ENCODE results near the gene CCDC187.
"Not testable (repeated sequence)": the region's sequence is repeated elsewhere in the genome, so short reads cannot be mapped to it uniquely, and the experiment has no call there.

The CCDC187 gene

DNA sequence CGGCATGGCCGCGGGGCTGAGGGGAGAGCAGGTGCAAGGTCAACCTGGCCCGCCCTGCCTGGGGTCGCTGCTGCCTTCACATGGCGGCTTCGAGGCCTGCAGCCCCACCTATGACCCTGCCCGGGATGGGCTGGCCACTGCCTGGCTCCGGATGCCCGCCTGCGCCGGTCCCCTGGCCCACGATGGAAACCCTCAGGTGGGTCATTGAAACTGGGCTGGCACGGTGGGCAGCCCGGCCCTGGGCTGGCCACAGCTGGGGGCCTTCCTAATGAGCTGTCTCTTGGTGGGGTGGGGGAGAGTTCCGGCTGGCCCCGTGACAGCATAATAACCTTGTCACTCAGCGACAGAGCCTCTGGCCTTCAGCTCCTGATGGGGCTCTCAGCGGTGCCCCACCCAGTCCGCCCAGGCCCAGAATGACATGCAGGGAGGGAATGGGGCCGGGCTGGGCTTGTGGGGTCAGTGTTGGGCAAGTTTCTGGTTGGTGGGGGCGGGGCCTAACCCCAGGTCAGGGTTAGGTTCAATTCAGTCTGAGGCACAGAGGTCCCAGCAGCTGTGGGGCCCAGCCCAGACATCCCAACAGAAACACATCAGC is at the start of gene CCDC187:
Gene CCDC187, minus strand, starts transcription at position 270 of the 592 bp plus-strand sequence. Its CDS starts 264 bp downstream, at position 6.
- Mint-ChIP-seq H3K4me3 (no peak within 1 kb of the TSS), H3K27me3 (peaks cover 7% of the 10 kb centered on the region), H3K27ac (no peak within 1 kb of the TSS), H3K4me1 (ENCODE audit: low read depth) (no peaks in the 10 kb centered on the region), H3K9me3 (no peaks in the 10 kb centered on the region), H3K36me3 (ENCODE audit: low read depth) (no peaks in the 10 kb centered on the region)
- no peak for DNase-seq

DNA sequence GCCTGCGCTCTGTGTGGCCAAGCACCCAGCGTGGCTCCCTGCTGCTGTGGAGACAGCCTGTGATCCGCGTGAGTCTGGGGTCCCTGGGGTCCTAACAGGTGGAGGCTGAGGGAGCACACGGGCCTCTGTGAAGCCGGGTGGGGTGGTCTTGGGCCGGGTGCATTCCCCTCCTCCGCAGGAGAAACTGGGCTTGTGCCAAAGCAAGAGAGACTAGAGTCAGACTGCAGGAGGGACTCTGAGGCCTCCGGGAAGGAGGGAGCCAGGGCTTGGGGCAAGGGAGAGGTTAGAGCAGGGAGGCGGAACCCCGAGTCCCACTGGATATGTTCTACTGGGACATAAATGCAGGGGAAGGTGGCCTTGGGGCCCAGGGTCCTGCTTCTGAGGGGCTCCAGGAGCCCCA is 49.2 kb upstream of the CCDC187 start:
- no peak overlapping the region for H3K27ac Mint-ChIP-seq
- no peak for DNase-seq
- H3K4me1 Mint-ChIP-seq (ENCODE audit: low read depth) = no peaks in the 10 kb centered on the region
- H3K36me3 Mint-ChIP-seq (ENCODE audit: low read depth) = no peaks in the 10 kb centered on the region
- no peak overlapping the region for H3K4me3 Mint-ChIP-seq
- H3K9me3 Mint-ChIP-seq = no peaks in the 10 kb centered on the region
- H3K27me3 Mint-ChIP-seq = no peaks in the 10 kb centered on the region

GRCh38 chr9:136352682-136353081 is 48.8 kb upstream of the CCDC187 start:
- Mint-ChIP-seq H3K9me3 (no peaks in the 10 kb centered on the region), H3K27ac (no peak overlapping the region), H3K27me3 (no peaks in the 10 kb centered on the region), H3K36me3 (ENCODE audit: low read depth) (no peaks in the 10 kb centered on the region), H3K4me1 (ENCODE audit: low read depth) (no peaks in the 10 kb centered on the region), H3K4me3 (no peak overlapping the region)
- DNase-seq = no peak

DNA sequence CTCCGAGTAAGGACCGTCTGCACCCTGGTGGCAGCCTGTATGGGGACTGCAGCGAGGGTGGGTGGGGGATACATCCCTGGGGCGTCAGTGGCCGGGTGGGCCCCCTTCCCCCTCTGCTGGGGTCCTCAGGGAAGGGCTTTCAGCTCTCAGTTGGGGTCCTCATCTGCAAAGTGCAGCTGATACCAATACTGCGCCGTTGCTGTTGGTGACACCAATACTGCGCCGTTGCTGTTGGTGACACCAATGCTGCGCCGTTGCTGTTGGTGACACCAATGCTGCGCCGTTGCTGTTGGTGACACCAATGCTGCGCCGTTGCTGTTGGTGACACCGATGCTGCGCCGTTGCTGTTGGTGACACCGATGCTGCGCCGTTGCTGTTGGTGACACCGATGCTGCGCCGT is 48.0 kb upstream of the CCDC187 start:
- H3K36me3 Mint-ChIP-seq (ENCODE audit: low read depth); H3K4me3 Mint-ChIP-seq; DNase-seq; H3K9me3 Mint-ChIP-seq; H3K27me3 Mint-ChIP-seq; H3K4me1 Mint-ChIP-seq (ENCODE audit: low read depth); H3K27ac Mint-ChIP-seq: not testable (repeated sequence)

DNA sequence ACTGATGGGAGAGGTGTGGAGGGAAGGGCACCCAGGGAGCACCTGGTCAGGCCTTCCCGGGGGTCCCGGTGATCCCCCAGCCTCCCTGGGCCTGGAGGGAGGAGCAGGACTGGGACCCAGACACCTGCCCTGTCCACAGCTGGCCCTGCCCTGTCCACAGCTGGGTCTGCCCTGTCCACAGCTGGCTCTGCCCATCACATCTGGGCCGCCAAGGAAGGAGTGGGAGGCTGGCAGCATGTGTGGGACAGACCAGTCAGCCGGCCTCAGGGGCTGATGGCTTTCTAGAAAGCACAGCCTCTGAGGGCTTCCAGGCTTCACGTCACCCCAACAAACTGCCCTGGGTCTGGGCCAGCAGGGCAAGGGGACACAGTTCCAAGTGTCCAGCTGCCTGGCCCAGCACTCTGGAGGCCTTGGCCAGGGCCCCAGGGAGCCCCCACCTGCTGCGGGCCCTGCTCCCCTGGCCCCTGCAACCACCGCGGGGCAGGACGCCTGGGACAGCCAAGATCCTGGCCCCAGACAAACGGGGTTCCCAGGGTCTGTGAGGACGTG is 47.4 kb upstream of the CCDC187 start:
- Mint-ChIP-seq H3K4me3 (no peak overlapping the region), H3K4me1 (ENCODE audit: low read depth) (no peaks in the 10 kb centered on the region), H3K36me3 (ENCODE audit: low read depth) (no peaks in the 10 kb centered on the region), H3K27me3 (no peaks in the 10 kb centered on the region), H3K27ac (no peak overlapping the region), H3K9me3 (no peaks in the 10 kb centered on the region)
- no peak for DNase-seq

GRCh38 chr9:136349546-136349945 is 45.7 kb upstream of the CCDC187 start:
- no peaks in the 10 kb centered on the region for H3K36me3 Mint-ChIP-seq (ENCODE audit: low read depth)
- no peaks in the 10 kb centered on the region for H3K9me3 Mint-ChIP-seq
- H3K27ac Mint-ChIP-seq = no peak overlapping the region
- no peaks in the 10 kb centered on the region for H3K4me1 Mint-ChIP-seq (ENCODE audit: low read depth)
- DNase-seq = no peak
- H3K27me3 Mint-ChIP-seq = no peaks in the 10 kb centered on the region
- no peak overlapping the region for H3K4me3 Mint-ChIP-seq

- no peak overlapping the region for H3K27ac Mint-ChIP-seq
- no peak for DNase-seq
- H3K9me3 Mint-ChIP-seq = no peaks in the 10 kb centered on the region
- H3K36me3 Mint-ChIP-seq (ENCODE audit: low read depth) = no peaks in the 10 kb centered on the region
- H3K27me3 Mint-ChIP-seq = no peaks in the 10 kb centered on the region
- H3K4me1 Mint-ChIP-seq (ENCODE audit: low read depth) = no peaks in the 10 kb centered on the region
- H3K4me3 Mint-ChIP-seq = no peak overlapping the region
These were observed 44.8 kb upstream of the CCDC187 start for GRCh38 chr9:136348691-136349090.

- DNase-seq = no peak
- Mint-ChIP-seq H3K9me3 (no peaks in the 10 kb centered on the region), H3K27me3 (no peaks in the 10 kb centered on the region), H3K4me1 (ENCODE audit: low read depth) (no peaks in the 10 kb centered on the region), H3K27ac (no peak overlapping the region), H3K36me3 (ENCODE audit: low read depth) (no peaks in the 10 kb centered on the region), H3K4me3 (no peak overlapping the region)
These were observed 43.8 kb upstream of the CCDC187 start for GRCh38 chr9:136347472-136348256.

- no peaks in the 10 kb centered on the region for H3K36me3 Mint-ChIP-seq (ENCODE audit: low read depth)
- no peaks in the 10 kb centered on the region for H3K27me3 Mint-ChIP-seq
- H3K4me1 Mint-ChIP-seq (ENCODE audit: low read depth) = no peaks in the 10 kb centered on the region
- no peak for DNase-seq
- H3K9me3 Mint-ChIP-seq = no peaks in the 10 kb centered on the region
- no peak overlapping the region for H3K4me3 Mint-ChIP-seq
- no peak overlapping the region for H3K27ac Mint-ChIP-seq
These were observed 43.1 kb upstream of the CCDC187 start for GRCh38 chr9:136346927-136347465.

DNA sequence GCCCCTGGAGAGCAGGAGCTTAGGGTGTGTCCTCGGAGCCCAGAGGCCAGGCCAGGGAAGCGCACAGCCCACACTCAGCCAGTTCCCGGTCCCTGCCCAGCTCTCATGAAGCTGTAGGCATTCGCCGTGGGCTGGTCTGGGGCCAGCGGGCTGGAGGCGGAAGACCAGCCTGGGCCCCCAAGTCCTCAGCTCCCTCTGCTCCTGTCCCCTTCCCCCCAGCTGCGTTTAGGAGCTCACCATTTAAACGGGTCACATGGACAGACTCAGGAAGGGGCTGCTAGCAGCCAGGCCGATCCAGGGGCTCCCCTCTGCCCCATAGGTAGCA is 42.2 kb upstream of the CCDC187 start:
- no peak overlapping the region for H3K27ac Mint-ChIP-seq

GRCh38 chr9:136345281-136346156 is 41.6 kb upstream of the CCDC187 start:
- no peaks in the 10 kb centered on the region for H3K36me3 Mint-ChIP-seq (ENCODE audit: low read depth)
- no peak for DNase-seq
- no peaks in the 10 kb centered on the region for H3K4me1 Mint-ChIP-seq (ENCODE audit: low read depth)
- no peak overlapping the region for H3K4me3 Mint-ChIP-seq
- no peaks in the 10 kb centered on the region for H3K27me3 Mint-ChIP-seq
- no peak overlapping the region for H3K27ac Mint-ChIP-seq
- no peaks in the 10 kb centered on the region for H3K9me3 Mint-ChIP-seq

More for the DNA sequence above, 42.2 kb upstream of the CCDC187 start:
- Mint-ChIP-seq H3K4me3 (no peak overlapping the region), H3K27me3 (no peaks in the 10 kb centered on the region), H3K9me3 (no peaks in the 10 kb centered on the region), H3K4me1 (ENCODE audit: low read depth) (no peaks in the 10 kb centered on the region), H3K36me3 (ENCODE audit: low read depth) (no peaks in the 10 kb centered on the region)
- DNase-seq = no peak

GRCh38 chr9:136344544-136345280 is 40.8 kb upstream of the CCDC187 start:
- Mint-ChIP-seq H3K4me3 (no peak overlapping the region), H3K27me3 (no peaks in the 10 kb centered on the region), H3K4me1 (ENCODE audit: low read depth) (no peaks in the 10 kb centered on the region)

DNA sequence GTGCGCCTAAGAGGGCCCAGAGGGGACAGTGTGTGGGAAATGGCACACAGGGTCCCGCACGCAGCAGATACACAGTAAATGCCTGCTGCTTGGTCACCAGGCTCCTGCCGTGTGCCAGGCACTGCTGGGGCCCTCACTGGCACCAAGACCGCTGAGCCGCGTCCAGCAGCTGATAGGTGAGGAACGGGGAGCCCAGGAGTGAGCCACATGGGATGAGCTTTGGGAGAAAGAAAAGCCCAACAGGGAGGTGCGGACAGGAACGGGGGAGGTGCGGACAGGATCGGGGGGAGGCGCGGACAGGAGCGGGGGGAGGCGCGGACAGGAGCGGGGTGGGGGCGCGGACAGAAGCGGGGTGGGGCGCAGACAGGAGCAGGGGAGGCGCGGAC is 40.0 kb upstream of the CCDC187 start:
- H3K4me3 Mint-ChIP-seq = no peak overlapping the region
- no peaks in the 10 kb centered on the region for H3K36me3 Mint-ChIP-seq (ENCODE audit: low read depth)
- no peak for DNase-seq
- H3K4me1 Mint-ChIP-seq (ENCODE audit: low read depth) = no peaks in the 10 kb centered on the region
- no peaks in the 10 kb centered on the region for H3K27me3 Mint-ChIP-seq
- no peaks in the 10 kb centered on the region for H3K9me3 Mint-ChIP-seq
- no peak overlapping the region for H3K27ac Mint-ChIP-seq

More at GRCh38 chr9:136344544-136345280, 40.8 kb upstream of the CCDC187 start:
- Mint-ChIP-seq H3K9me3 (no peaks in the 10 kb centered on the region), H3K36me3 (ENCODE audit: low read depth) (no peaks in the 10 kb centered on the region), H3K27ac (no peak overlapping the region)
- no peak for DNase-seq

All from activated T-cell treated with anti-CD3 and anti-CD28 coated beads, Interleukin-2, amount 50 U/mL, for 24 hours (primary cell).